ENCODE measurements around the gene PBLD.

PBLD gene

DNA sequence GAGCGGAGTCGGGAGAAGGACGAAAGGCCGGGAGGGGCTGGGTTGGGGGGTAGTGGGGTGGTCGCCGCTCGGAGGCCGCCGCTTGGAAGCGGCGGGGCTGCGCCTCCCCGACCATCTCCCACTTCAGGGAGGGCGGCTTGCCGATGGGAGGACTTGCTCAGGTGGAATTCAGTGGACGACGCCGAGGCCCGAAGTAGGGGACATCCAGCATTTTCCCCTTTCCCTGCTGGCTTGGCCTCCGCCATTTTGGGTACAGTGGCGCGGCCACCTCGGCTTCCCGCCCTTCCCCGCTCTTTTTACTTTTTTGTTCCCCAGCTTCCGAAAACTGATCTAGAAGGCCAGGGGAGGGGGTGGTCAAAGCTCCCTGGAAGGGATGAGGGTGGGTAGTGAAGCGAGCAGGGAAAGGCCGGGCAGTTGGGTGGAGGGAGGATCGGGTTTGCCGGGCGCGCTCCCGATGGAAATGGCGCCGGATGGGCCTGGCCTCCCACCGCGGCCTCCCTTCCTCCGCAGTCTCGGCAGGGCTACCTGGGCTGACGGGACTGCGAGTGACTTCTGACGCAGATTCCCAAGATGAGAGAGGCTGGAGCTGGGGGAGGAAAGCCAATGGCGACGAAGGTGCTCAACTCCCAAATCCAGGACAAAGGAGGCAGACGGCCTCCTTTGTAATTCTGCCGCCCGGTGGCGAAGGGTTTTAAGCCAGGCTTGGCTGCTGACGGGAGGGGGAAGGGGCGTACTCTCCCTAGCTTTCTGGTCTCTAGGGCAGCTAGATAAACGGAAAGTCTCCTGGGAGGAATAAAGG is at the start of gene PBLD:
Gene PBLD (minus strand): TSS at position 670 of the 799 bp plus-strand sequence. CDS start 26,084 bp downstream, outside the sequence.
- DNase-seq (ENCODE audit: insufficient read length, low spot score) (peak; percentile 28), FAIRE-seq (peak; percentile 66)
- TF ChIP-seq POLR2A (IDR thresholded peaks at IDR 0.05; ENCODE audit: low read depth, low read length) = peak; percentile 72

- no peak for TF ChIP-seq POLR2A (IDR thresholded peaks at IDR 0.05; ENCODE audit: low read depth, low read length)
- FAIRE-seq (no peak), DNase-seq (ENCODE audit: insufficient read length, low spot score) (no peak)
Observed at GRCh38 chr10:68371604-68372003, 38.9 kb upstream of the PBLD start.

DNA sequence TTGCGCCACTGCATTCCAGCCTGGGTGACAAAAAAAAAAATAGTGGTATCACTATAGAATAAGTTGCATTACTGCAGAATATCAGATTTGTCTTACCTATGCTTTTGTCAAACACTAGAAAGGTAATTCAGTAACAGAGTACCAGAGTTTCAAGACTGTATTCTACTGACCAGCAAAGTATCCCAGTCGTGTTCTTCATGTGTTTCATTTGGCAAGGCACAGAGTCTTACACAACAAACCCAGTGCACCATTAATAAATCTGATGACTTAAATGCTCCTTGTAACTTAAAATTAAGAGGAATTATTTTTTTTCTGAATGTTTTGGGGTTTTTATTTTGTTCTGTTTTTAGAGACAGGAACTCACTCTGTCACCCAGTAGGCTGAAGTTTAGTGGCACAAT is 34.4 kb upstream of the PBLD start:
- TF ChIP-seq POLR2A (IDR thresholded peaks at IDR 0.05; ENCODE audit: low read depth, low read length) = no peak
- DNase-seq (ENCODE audit: insufficient read length, low spot score) (no peak), FAIRE-seq (no peak)

DNA sequence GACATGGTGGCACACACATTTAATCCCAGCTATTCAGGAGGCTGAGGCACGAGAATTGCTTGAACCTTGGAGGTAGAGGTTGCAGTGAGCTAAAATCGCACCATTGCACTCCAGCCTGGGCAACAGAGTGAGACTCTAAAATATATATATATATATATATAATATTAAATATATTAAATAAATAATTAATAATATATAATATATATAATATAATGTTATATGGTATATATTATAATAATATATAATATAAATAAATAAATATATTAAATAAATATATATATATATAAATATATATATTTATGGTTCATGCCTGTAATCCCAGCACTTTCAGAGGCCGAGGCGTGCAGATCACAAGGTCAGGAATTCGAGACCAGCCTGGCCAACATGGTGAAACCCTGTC is 33.9 kb upstream of the PBLD start:
- no peak for FAIRE-seq
- no peak for DNase-seq (ENCODE audit: insufficient read length, low spot score)
- no peak for TF ChIP-seq POLR2A (IDR thresholded peaks at IDR 0.05; ENCODE audit: low read depth, low read length)

DNA sequence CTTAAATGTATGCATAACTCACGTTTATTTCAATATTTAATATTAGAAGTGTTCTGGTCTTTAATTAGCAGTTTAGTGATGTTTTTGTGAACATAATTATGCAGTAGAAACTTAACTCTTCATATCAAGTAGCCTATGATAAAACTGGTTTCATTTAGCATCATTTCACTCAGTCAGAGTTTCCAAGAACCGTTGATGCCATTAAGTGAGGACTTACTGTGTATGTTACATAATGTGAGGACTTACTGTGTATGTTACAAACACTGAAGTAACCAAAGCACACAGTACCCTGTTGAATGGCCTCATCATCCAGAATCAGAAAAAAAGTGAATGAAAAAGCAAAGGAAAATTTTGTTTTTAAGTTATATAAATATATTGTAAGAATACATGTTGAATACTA is 32.9 kb upstream of the PBLD start:
- no peak for TF ChIP-seq POLR2A (IDR thresholded peaks at IDR 0.05; ENCODE audit: low read depth, low read length)
- FAIRE-seq (peak; percentile 15), DNase-seq (ENCODE audit: insufficient read length, low spot score) (no peak)

DNA sequence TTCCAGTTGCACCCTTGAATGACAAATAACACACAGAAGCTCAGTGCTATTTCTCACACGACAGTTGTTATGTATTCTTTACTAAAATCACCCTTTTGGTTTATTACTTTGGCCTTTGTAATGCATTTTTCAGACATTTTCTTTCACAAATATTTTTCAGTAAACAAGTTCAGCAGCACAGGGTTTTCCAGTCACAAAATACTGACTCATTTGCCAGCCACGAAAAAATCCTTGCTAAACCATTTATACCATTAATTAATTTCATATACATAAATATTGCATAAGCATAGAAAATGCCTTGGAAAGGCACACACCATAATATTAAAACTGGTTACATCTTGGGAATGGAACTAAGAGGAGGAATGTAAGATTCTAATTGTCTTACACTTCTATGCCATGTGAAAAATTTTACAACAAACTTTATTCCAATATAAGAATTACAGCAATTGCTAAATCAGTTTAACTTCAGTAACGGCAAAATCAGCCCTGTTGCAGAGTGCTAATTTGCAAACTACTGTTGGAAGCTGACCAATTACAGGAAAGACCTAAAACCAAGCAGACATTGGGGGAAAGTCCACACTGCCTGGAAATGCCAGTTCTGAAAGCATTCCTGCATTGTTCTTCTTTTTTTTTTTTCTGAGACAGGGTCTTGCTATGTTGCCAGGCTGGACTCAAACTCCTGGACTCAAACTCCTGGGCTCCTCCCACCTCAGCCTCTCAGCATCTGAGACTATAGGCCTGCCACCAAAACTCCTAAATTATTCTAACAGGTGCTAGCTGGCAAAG is 31.6 kb upstream of the PBLD start:
- FAIRE-seq = peak; percentile 6
- TF ChIP-seq POLR2A (IDR thresholded peaks at IDR 0.05; ENCODE audit: low read depth, low read length) = no peak
- DNase-seq (ENCODE audit: insufficient read length, low spot score) = no peak

- FAIRE-seq = no peak
- no peak for DNase-seq (ENCODE audit: insufficient read length, low spot score)
Observed at GRCh38 chr10:68362590-68362989, 29.9 kb upstream of the PBLD start.

DNA sequence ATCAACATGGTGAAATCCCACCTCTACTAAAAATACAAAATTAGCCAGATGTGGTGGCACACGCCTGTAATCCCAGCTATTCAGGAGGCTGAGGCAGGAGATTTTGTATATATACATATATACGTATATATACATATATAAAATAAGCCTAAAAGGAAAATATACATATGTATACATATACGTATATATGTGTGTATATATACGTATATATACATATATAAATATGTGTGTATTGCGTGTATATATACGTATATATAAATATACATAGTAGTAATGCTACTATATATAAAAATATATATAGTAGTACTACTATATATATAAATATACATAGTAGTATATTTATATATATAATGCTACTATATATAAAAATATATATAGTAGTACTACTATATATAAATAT is 26.5 kb upstream of the PBLD start:
- DNase-seq (ENCODE audit: insufficient read length, low spot score) = no peak
- TF ChIP-seq POLR2A (IDR thresholded peaks at IDR 0.05; ENCODE audit: low read depth, low read length) = no peak
- no peak for FAIRE-seq

More at GRCh38 chr10:68362590-68362989, 29.9 kb upstream of the PBLD start:
- TF ChIP-seq POLR2A (IDR thresholded peaks at IDR 0.05; ENCODE audit: low read depth, low read length) = no peak

GRCh38 chr10:68353537-68353936 is 20.8 kb upstream of the PBLD start:
- no peak for TF ChIP-seq POLR2A (IDR thresholded peaks at IDR 0.05; ENCODE audit: low read depth, low read length)
- FAIRE-seq (no peak), DNase-seq (ENCODE audit: insufficient read length, low spot score) (no peak)

GRCh38 chr10:68348265-68348741 is 15.6 kb upstream of the PBLD start:
- no peak for TF ChIP-seq POLR2A (IDR thresholded peaks at IDR 0.05; ENCODE audit: low read depth, low read length)
- FAIRE-seq = peak; percentile 98
- DNase-seq (ENCODE audit: insufficient read length, low spot score) = peak; percentile 38

DNA sequence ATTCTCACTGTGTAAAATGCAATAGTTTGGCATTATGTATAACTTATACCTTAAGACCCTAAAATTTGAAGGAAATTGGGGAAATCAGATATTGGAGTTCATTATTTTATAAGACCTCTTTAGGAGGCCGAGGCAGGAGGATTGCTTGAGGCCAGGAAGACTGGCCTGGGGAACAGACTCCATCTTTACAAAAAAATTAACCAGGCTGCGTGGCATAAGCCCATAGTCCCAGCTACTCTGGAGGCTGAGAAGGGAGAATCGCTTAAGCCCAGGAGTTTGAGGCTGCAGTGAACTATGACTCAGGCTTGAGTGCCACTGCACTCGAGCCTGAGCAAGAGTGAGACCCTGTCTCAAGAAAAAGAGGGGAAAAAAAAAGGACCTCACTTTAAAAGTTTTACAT is 14.0 kb upstream of the PBLD start:
- peak; percentile 15 for FAIRE-seq
- DNase-seq (ENCODE audit: insufficient read length, low spot score) = no peak
- no peak for TF ChIP-seq POLR2A (IDR thresholded peaks at IDR 0.05; ENCODE audit: low read depth, low read length)

DNA sequence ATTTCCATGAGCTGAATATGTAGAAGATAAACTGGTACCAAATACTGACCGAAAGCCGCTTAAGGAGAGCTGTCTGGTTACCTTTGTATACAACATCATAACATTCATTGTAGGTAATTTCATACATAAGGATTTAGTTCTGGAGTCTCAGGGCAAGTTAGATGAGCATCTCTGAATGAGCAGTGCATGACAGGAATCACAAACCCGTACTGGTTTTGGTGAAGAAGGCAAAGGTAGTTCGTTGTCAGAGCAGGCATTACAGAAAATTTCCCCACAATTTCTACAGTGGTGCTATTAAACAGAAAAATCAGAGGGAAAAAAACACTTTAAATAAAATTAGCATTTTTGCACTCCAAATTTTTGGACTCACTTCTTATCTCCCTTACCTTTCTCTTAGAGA is 12.9 kb upstream of the PBLD start:
- TF ChIP-seq POLR2A (IDR thresholded peaks at IDR 0.05; ENCODE audit: low read depth, low read length) = no peak
- DNase-seq (ENCODE audit: insufficient read length, low spot score) (no peak), FAIRE-seq (peak; percentile 83)

- FAIRE-seq (peak; percentile 96), DNase-seq (ENCODE audit: insufficient read length, low spot score) (no peak)
- no peak for TF ChIP-seq POLR2A (IDR thresholded peaks at IDR 0.05; ENCODE audit: low read depth, low read length)
Observed at GRCh38 chr10:68342909-68343516, 10.3 kb upstream of the PBLD start.

All from H54 (cell line).